ENCODE data around the gene TALDO1. TPM values are rescaled to one million over a fixed set of nuclear protein-coding genes. Genes with fewer than 3 reads are reported as not detected.

The TALDO1 gene
- total RNA-seq, 1 donor from 2014 or later: 155 TPM

Other genes with a start within 250 kb of the TALDO1 start
- gene RNH1, start 240.2 kb upstream of the TALDO1 start, total RNA-seq: 117 and 130 TPM in 2 replicates
- gene HRAS, start 211.9 kb upstream of the TALDO1 start, total RNA-seq: 78.5 and 84.2 TPM in 2 replicates
- 0.82 and 1.8 TPM in 2 replicates for gene LRRC56, start 209.9 kb upstream of the TALDO1 start, total RNA-seq
- 2.5 and 2.8 TPM in 2 replicates for gene LMNTD2, start 186.7 kb upstream of the TALDO1 start, total RNA-seq
- 31.1 and 32.3 TPM in 2 replicates for gene RASSF7, start 186.5 kb upstream of the TALDO1 start, total RNA-seq
- gene PHRF1, start 171.0 kb upstream of the TALDO1 start, total RNA-seq: 38.0 and 38.3 TPM in 2 replicates
- gene IRF7, start 131.5 kb upstream of the TALDO1 start, total RNA-seq: 75.4 and 80.6 TPM in 2 replicates
- 0.12 TPM in 1 of 2 replicates, not detected in the other for gene CDHR5, start 122.5 kb upstream of the TALDO1 start, total RNA-seq
- gene SCT, start 120.3 kb upstream of the TALDO1 start, total RNA-seq: 2.0 and 4.0 TPM in 2 replicates
- 9.9 and 12.0 TPM in 2 replicates for gene DRD4, start 110.2 kb upstream of the TALDO1 start, total RNA-seq
- 44.1 and 48.9 TPM in 2 replicates for gene DEAF1, start 52.2 kb upstream of the TALDO1 start, total RNA-seq
- 16.1 and 18.4 TPM in 2 replicates for gene TMEM80, start 51.6 kb upstream of the TALDO1 start, total RNA-seq
- gene EPS8L2, start 41.2 kb upstream of the TALDO1 start, total RNA-seq: 103 and 129 TPM in 2 replicates
- 51.9 and 60.0 TPM in 2 replicates for gene GATD1, start 30.0 kb downstream of the TALDO1 start, total RNA-seq
- 0.59 and 0.62 TPM in 2 replicates for gene CEND1, start 42.6 kb downstream of the TALDO1 start, total RNA-seq
- gene SLC25A22, start 50.8 kb downstream of the TALDO1 start, total RNA-seq: 20.5 and 21.4 TPM in 2 replicates
- 22.2 and 26.8 TPM in 2 replicates for gene PIDD1, start 57.8 kb downstream of the TALDO1 start, total RNA-seq
- 1,592 and 1,666 TPM in 2 replicates for gene RPLP2, start 62.5 kb downstream of the TALDO1 start, total RNA-seq
- 46.8 and 50.8 TPM in 2 replicates for gene PNPLA2, start 71.5 kb downstream of the TALDO1 start, total RNA-seq
- gene CRACR2B, start 80.5 kb downstream of the TALDO1 start, total RNA-seq: 2.6 TPM in 2 replicates
- 414 and 421 TPM in 2 replicates for gene CD151, start 85.5 kb downstream of the TALDO1 start, total RNA-seq
- 194 and 212 TPM in 2 replicates for gene POLR2L, start 95.1 kb downstream of the TALDO1 start, total RNA-seq
- 69.5 and 75.5 TPM in 2 replicates for gene TSPAN4, start 95.4 kb downstream of the TALDO1 start, total RNA-seq
- 72.6 and 74.6 TPM in 2 replicates for gene CHID1, start 163.3 kb downstream of the TALDO1 start, total RNA-seq
- gene AP2A2, start 178.4 kb downstream of the TALDO1 start, total RNA-seq: 105 and 110 TPM in 2 replicates

Data from astrocyte (in vitro differentiated cells and primary cell).